Measurements from ENCODE around the gene OR2M4.
"Not testable (repeated sequence)": the region's sequence is repeated elsewhere in the genome, so short reads cannot be mapped to it uniquely, and the experiment has no call there.

The OR2M4 gene

DNA sequence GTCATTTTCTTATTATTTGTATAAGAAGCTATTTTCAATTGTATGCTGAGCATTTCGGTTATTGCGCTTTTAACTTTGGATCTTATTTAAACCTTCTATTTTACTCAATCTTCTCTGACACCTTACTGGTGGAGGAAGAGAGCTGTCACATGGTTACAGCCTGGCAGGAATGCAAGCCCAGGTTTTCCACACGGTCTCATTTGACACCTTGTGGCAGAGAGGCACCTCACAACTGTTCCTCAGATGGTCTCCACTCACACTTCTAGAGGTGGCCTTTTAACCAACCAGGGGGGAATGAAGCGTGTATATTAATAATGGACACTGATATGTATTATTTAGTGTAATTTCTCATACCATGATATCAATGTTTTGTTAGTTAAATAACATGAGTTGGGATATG, 37.0 kb downstream of the OR2M4 start:
- Histone ChIP-seq H3K36me3 (ENCODE audit: control insufficient read depth in 1 of 2, insufficient read depth in 2 of 2, low read length in 2 of 2) (no peaks in the 10 kb centered on the region), H3K27me3 (ENCODE audit: low read depth, low read length) (no peaks in the 10 kb centered on the region), H3K4me1 (ENCODE audit: control insufficient read depth in 1 of 2, insufficient read depth in 2 of 2, low read length in 2 of 2) (no peaks in the 10 kb centered on the region), H3K27ac (ENCODE audit: low read length) (no peak overlapping the region), H3K4me3 (ENCODE audit: low read depth in 1 of 2, low read length in 2 of 2) (no peak overlapping the region), H3K9me3 (ENCODE audit: control insufficient read depth in 1 of 2, low read length in 2 of 2) (no peaks in the 10 kb centered on the region)

DNA sequence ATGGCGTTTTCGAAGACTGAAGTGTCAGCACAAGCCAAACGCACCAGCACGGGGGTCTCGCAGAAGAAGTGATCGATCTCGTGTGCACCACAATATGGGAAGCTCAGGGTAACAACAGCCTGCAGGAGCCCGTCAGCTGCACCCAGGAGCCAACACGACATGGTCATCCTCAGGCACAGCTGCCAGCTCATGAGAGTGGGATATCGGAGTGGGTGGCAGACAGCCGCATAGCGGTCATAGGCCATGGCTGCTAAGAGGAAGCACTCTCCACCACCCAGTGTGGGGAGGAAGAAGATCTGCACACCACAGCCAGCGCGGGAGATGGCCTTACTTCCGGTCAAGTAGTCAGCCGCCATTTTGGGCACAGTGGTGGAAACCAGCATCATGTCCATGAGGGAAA, 42.0 kb downstream of the OR2M4 start:
- H3K4me1 ChIP-seq (ENCODE audit: control insufficient read depth in 1 of 2, insufficient read depth in 2 of 2, low read length in 2 of 2); H3K4me3 ChIP-seq (ENCODE audit: low read depth in 1 of 2, low read length in 2 of 2); H3K9me3 ChIP-seq (ENCODE audit: control insufficient read depth in 1 of 2, low read length in 2 of 2): not testable (repeated sequence)

DNA sequence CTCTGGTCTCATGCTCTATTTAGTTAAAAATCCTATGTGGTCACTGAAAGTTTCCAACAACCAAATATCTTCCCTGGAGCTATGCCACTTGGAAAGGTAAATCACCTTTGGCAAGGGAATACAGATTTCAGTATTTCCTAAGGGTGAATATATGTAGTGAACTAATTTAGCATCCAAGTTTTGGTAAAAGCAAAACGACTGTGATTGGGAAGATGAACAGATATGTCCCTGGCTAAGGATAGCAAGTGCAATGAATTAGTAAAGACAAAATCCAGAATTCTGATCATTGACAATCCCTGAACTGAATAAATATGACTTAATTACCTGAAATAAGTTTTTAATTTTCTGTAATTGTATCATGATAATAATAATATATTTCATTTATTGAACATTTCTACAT, 46.7 kb downstream of the OR2M4 start, which contains the start of gene OR2T33:
OR2T33 (minus strand) TSS at position 101 of the 400 bp plus-strand sequence. CDS start 4,162 bp downstream, outside the sequence.
- H3K4me3 ChIP-seq (ENCODE audit: low read depth in 1 of 2, low read length in 2 of 2): no peak within 1 kb of the TSS
- no peaks in the 10 kb centered on the region for H3K4me1 ChIP-seq (ENCODE audit: control insufficient read depth in 1 of 2, insufficient read depth in 2 of 2, low read length in 2 of 2)
- no peaks in the 10 kb centered on the region for H3K36me3 ChIP-seq (ENCODE audit: control insufficient read depth in 1 of 2, insufficient read depth in 2 of 2, low read length in 2 of 2)
- peaks cover 0 to 2% of the 10 kb centered on the region in 2 donors for H3K9me3 ChIP-seq (ENCODE audit: control insufficient read depth in 1 of 2, low read length in 2 of 2)
- H3K27ac ChIP-seq (ENCODE audit: low read length): no peak within 1 kb of the TSS
- H3K27me3 ChIP-seq (ENCODE audit: low read depth, low read length): no peaks in the 10 kb centered on the region

More for the DNA sequence above, 42.0 kb downstream of the OR2M4 start:
- H3K36me3 ChIP-seq (ENCODE audit: control insufficient read depth in 1 of 2, insufficient read depth in 2 of 2, low read length in 2 of 2); H3K27ac ChIP-seq (ENCODE audit: low read length); H3K27me3 ChIP-seq (ENCODE audit: low read depth, low read length): not testable (repeated sequence)

DNA sequence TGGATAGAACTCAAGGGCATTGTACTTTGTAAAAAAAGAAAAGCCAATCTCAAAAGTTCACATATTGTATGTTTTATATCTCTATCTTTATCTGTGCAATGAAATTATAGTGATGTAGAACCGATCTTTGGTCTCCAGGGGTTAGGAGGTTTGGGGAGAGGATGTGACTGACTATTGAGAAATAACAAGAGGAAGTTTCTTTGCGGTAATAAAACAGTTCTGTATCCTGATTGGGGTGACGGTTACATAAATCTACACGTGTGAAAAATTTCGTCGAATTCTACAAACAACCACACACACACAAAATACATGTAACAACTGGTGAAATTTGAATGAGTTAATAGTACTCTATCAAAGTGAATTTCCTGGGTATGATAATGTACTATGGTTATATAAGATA, 57.2 kb downstream of the OR2M4 start:
- Histone ChIP-seq H3K4me1 (ENCODE audit: control insufficient read depth in 1 of 2, insufficient read depth in 2 of 2, low read length in 2 of 2) (no peaks in the 10 kb centered on the region), H3K27ac (ENCODE audit: low read length) (no peak overlapping the region), H3K9me3 (ENCODE audit: control insufficient read depth in 1 of 2, low read length in 2 of 2) (peaks cover 0 to 5% of the 10 kb centered on the region in 2 donors), H3K4me3 (ENCODE audit: low read depth in 1 of 2, low read length in 2 of 2) (no peak overlapping the region), H3K27me3 (ENCODE audit: low read depth, low read length) (no peaks in the 10 kb centered on the region), H3K36me3 (ENCODE audit: control insufficient read depth in 1 of 2, insufficient read depth in 2 of 2, low read length in 2 of 2) (no peaks in the 10 kb centered on the region)

Measured in muscle layer of duodenum (tissue), 2 donors.